ENCODE data around the gene SYF2. TPM values are rescaled to one million over a fixed set of nuclear protein-coding genes. Genes with fewer than 3 reads are reported as not detected.

The SYF2 gene
- total and polyA plus RNA-seq, 2 donors = 86.6 to 150 TPM

DNA sequence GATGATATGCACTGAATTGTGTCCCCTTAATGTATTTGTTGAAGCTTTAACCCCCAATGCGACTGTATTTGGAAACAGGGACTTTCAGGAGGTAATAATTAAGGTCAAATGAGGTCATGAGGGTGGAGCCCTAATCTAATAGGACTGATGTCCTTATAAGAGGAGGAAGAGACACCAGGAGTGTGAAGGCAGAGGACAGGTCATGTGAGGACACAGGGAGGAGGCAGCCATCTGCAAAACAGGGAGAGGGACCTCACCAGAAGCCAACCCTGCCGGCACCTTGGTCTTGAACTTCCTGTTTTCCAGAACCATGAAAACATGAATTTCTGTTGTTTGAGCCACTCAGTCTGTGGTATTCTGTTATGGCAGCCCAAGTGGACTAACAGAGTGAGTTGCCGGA, 15.3 kb downstream of the SYF2 start:
- Histone ChIP-seq H3K27me3 (ENCODE audit: control insufficient read depth in 2 of 2, insufficient read depth in 1 of 2, low read length in 1 of 2) (no peaks in the 10 kb centered on the region), H3K27ac (ENCODE audit: low read depth in 1 of 2, low read length in 1 of 2) (no peak overlapping the region), H3K9me3 (ENCODE audit: control insufficient read depth in 2 of 2, insufficient read depth in 1 of 2, low read length in 1 of 2) (no peaks in the 10 kb centered on the region), H3K4me1 (ENCODE audit: control insufficient read depth in 2 of 2, insufficient read depth in 2 of 2, low read length in 2 of 2) (no peaks in the 10 kb centered on the region), H3K36me3 (ENCODE audit: control insufficient read depth in 2 of 2, insufficient read depth in 2 of 2, low read length in 1 of 2) (peaks cover 17 to 20% of the 10 kb centered on the region in 2 donors), H3K4me3 (ENCODE audit: low read length in 2 of 2) (no peak overlapping the region)
- no peak for DNase-seq (ENCODE audit: low read depth in 6 of 9, low spot score in 9 of 9)
- 80% methylated on average over 3 of the region's 3 CpGs for WGBS

GRCh38 chr1:25216123-25216522, 16.2 kb downstream of the SYF2 start:
- H3K27me3 ChIP-seq (ENCODE audit: control insufficient read depth in 2 of 2, insufficient read depth in 1 of 2, low read length in 1 of 2) = no peaks in the 10 kb centered on the region
- DNase-seq (ENCODE audit: low read depth in 6 of 9, low spot score in 9 of 9) = no peak
- peaks cover 11 to 14% of the 10 kb centered on the region in 2 donors for H3K36me3 ChIP-seq (ENCODE audit: control insufficient read depth in 2 of 2, insufficient read depth in 2 of 2, low read length in 1 of 2)
- H3K4me1 ChIP-seq (ENCODE audit: control insufficient read depth in 2 of 2, insufficient read depth in 2 of 2, low read length in 2 of 2) = no peaks in the 10 kb centered on the region
- no peaks in the 10 kb centered on the region for H3K9me3 ChIP-seq (ENCODE audit: control insufficient read depth in 2 of 2, insufficient read depth in 1 of 2, low read length in 1 of 2)
- no peak overlapping the region for H3K27ac ChIP-seq (ENCODE audit: low read depth in 1 of 2, low read length in 1 of 2)
- H3K4me3 ChIP-seq (ENCODE audit: low read length in 2 of 2) = no peak overlapping the region
- WGBS = 13% methylated on average over 4 of the region's 4 CpGs

DNA sequence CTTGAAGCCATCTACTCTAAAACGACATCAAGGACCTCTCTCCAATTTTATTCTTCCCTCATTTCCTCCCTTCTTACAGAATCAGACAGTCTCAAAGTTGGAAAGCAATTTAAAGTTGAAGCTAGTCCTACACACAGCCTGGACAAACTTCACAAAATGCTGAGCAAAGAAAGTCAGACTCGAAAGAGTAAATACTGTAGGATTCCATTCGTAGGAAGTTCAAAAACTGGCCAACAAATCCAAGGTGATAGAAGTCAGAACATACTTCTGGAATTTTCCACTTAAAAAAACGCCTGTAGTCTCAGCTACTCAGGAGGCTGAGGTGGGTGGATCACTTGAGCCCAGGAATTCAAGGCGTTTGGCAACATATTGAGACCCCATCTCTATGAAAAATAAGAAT, 19.6 kb downstream of the SYF2 start:
- DNase-seq (ENCODE audit: low read depth in 6 of 9, low spot score in 9 of 9) = no peak
- no peak overlapping the region for H3K4me3 ChIP-seq (ENCODE audit: low read length in 2 of 2)
- no peak overlapping the region for H3K27ac ChIP-seq (ENCODE audit: low read depth in 1 of 2, low read length in 1 of 2)
- no peaks in the 10 kb centered on the region for H3K4me1 ChIP-seq (ENCODE audit: control insufficient read depth in 2 of 2, insufficient read depth in 2 of 2, low read length in 2 of 2)
- WGBS = 91% methylated on average over 5 of the region's 5 CpGs
- no peaks in the 10 kb centered on the region for H3K9me3 ChIP-seq (ENCODE audit: control insufficient read depth in 2 of 2, insufficient read depth in 1 of 2, low read length in 1 of 2)
- no peaks in the 10 kb centered on the region for H3K36me3 ChIP-seq (ENCODE audit: control insufficient read depth in 2 of 2, insufficient read depth in 2 of 2, low read length in 1 of 2)
- H3K27me3 ChIP-seq (ENCODE audit: control insufficient read depth in 2 of 2, insufficient read depth in 1 of 2, low read length in 1 of 2) = no peaks in the 10 kb centered on the region

- Histone ChIP-seq H3K4me3 (ENCODE audit: low read length in 2 of 2) (no peak overlapping the region), H3K36me3 (ENCODE audit: control insufficient read depth in 2 of 2, insufficient read depth in 2 of 2, low read length in 1 of 2) (no peaks in the 10 kb centered on the region), H3K4me1 (ENCODE audit: control insufficient read depth in 2 of 2, insufficient read depth in 2 of 2, low read length in 2 of 2) (no peaks in the 10 kb centered on the region), H3K9me3 (ENCODE audit: control insufficient read depth in 2 of 2, insufficient read depth in 1 of 2, low read length in 1 of 2) (no peaks in the 10 kb centered on the region), H3K27ac (ENCODE audit: low read depth in 1 of 2, low read length in 1 of 2) (no peak overlapping the region), H3K27me3 (ENCODE audit: control insufficient read depth in 2 of 2, insufficient read depth in 1 of 2, low read length in 1 of 2) (no peaks in the 10 kb centered on the region)
- no peak for DNase-seq (ENCODE audit: low read depth in 6 of 9, low spot score in 9 of 9)
- WGBS = 93% methylated on average over 3 of the region's 3 CpGs
Measured at GRCh38 chr1:25210728-25211127, 21.6 kb downstream of the SYF2 start.

DNA sequence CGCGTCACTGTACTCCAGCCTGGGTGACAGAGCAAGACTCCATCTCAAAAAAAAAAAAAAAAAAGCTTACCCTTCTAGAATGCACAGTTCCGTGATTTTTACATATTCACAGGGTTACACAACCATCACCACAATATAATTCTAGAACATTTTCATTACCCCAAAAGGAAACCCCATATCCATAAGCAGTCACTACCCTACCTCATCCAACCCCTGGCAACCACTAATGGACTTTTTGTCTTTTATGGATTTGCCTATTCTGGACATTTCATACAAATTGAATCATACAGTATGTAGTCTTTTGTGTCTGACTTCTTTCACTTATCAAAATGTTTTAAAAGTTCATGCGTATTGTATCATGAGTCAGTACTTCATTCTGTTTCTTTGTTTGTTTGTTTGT, 22.8 kb downstream of the SYF2 start:
- no peaks in the 10 kb centered on the region for H3K4me1 ChIP-seq (ENCODE audit: control insufficient read depth in 2 of 2, insufficient read depth in 2 of 2, low read length in 2 of 2)
- no peak overlapping the region for H3K4me3 ChIP-seq (ENCODE audit: low read length in 2 of 2)
- H3K27ac ChIP-seq (ENCODE audit: low read depth in 1 of 2, low read length in 1 of 2) = no peak overlapping the region
- H3K27me3 ChIP-seq (ENCODE audit: control insufficient read depth in 2 of 2, insufficient read depth in 1 of 2, low read length in 1 of 2) = no peaks in the 10 kb centered on the region
- no peaks in the 10 kb centered on the region for H3K9me3 ChIP-seq (ENCODE audit: control insufficient read depth in 2 of 2, insufficient read depth in 1 of 2, low read length in 1 of 2)
- no peaks in the 10 kb centered on the region for H3K36me3 ChIP-seq (ENCODE audit: control insufficient read depth in 2 of 2, insufficient read depth in 2 of 2, low read length in 1 of 2)
- WGBS = 96% methylated on average over 4 of the region's 4 CpGs
- no peak for DNase-seq (ENCODE audit: low read depth in 6 of 9, low spot score in 9 of 9)

GRCh38 chr1:25208561-25209222, 23.6 kb downstream of the SYF2 start:
- Histone ChIP-seq H3K9me3 (ENCODE audit: control insufficient read depth in 2 of 2, insufficient read depth in 1 of 2, low read length in 1 of 2) (no peaks in the 10 kb centered on the region), H3K27ac (ENCODE audit: low read depth in 1 of 2, low read length in 1 of 2) (no peak overlapping the region), H3K4me1 (ENCODE audit: control insufficient read depth in 2 of 2, insufficient read depth in 2 of 2, low read length in 2 of 2) (no peaks in the 10 kb centered on the region), H3K36me3 (ENCODE audit: control insufficient read depth in 2 of 2, insufficient read depth in 2 of 2, low read length in 1 of 2) (no peaks in the 10 kb centered on the region), H3K4me3 (ENCODE audit: low read length in 2 of 2) (no peak overlapping the region), H3K27me3 (ENCODE audit: control insufficient read depth in 2 of 2, insufficient read depth in 1 of 2, low read length in 1 of 2) (no peaks in the 10 kb centered on the region)
- 89% methylated on average over 2 of the region's 2 CpGs for WGBS
- DNase-seq (ENCODE audit: low read depth in 6 of 9, low spot score in 9 of 9) = no peak

DNA sequence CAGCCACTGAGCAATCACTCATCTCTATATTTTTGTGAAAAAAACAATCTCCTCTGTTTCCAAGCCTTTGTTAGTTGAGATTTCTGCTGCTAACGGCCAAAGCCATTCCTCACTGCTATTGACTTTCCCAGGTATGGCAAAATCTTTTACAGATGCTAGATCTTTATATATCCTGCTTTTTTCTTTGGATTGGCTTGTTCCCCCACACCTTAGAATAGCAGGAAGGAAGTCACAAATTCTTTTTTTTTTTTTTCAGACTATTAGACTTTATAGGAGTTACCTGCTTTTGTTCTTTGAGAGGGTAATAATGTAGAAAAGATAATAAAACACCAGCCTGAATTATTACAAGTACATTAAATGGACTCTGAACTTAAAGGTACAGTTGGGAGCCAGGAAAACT, 24.2 kb downstream of the SYF2 start:
- 97% methylated on average over 1 of the region's 1 CpG for WGBS
- Histone ChIP-seq H3K4me1 (ENCODE audit: control insufficient read depth in 2 of 2, insufficient read depth in 2 of 2, low read length in 2 of 2) (no peaks in the 10 kb centered on the region), H3K9me3 (ENCODE audit: control insufficient read depth in 2 of 2, insufficient read depth in 1 of 2, low read length in 1 of 2) (no peaks in the 10 kb centered on the region), H3K27me3 (ENCODE audit: control insufficient read depth in 2 of 2, insufficient read depth in 1 of 2, low read length in 1 of 2) (no peaks in the 10 kb centered on the region), H3K36me3 (ENCODE audit: control insufficient read depth in 2 of 2, insufficient read depth in 2 of 2, low read length in 1 of 2) (no peaks in the 10 kb centered on the region), H3K27ac (ENCODE audit: low read depth in 1 of 2, low read length in 1 of 2) (no peak overlapping the region), H3K4me3 (ENCODE audit: low read length in 2 of 2) (no peak overlapping the region)
- DNase-seq (ENCODE audit: low read depth in 6 of 9, low spot score in 9 of 9) = no peak

- 96% methylated on average over 5 of the region's 5 CpGs for WGBS
- H3K4me3 ChIP-seq (ENCODE audit: low read length in 2 of 2) = no peak overlapping the region
- H3K9me3 ChIP-seq (ENCODE audit: control insufficient read depth in 2 of 2, insufficient read depth in 1 of 2, low read length in 1 of 2) = no peaks in the 10 kb centered on the region
- H3K4me1 ChIP-seq (ENCODE audit: control insufficient read depth in 2 of 2, insufficient read depth in 2 of 2, low read length in 2 of 2) = no peaks in the 10 kb centered on the region
- no peaks in the 10 kb centered on the region for H3K36me3 ChIP-seq (ENCODE audit: control insufficient read depth in 2 of 2, insufficient read depth in 2 of 2, low read length in 1 of 2)
- no peak for DNase-seq (ENCODE audit: low read depth in 6 of 9, low spot score in 9 of 9)
- no peaks in the 10 kb centered on the region for H3K27me3 ChIP-seq (ENCODE audit: control insufficient read depth in 2 of 2, insufficient read depth in 1 of 2, low read length in 1 of 2)
- H3K27ac ChIP-seq (ENCODE audit: low read depth in 1 of 2, low read length in 1 of 2) = no peak overlapping the region
Measured at GRCh38 chr1:25206201-25206600, 26.1 kb downstream of the SYF2 start.

- Histone ChIP-seq H3K4me1 (ENCODE audit: control insufficient read depth in 2 of 2, insufficient read depth in 2 of 2, low read length in 2 of 2) (no peaks in the 10 kb centered on the region), H3K27ac (ENCODE audit: low read depth in 1 of 2, low read length in 1 of 2) (no peak overlapping the region), H3K36me3 (ENCODE audit: control insufficient read depth in 2 of 2, insufficient read depth in 2 of 2, low read length in 1 of 2) (no peaks in the 10 kb centered on the region), H3K4me3 (ENCODE audit: low read length in 2 of 2) (no peak overlapping the region), H3K9me3 (ENCODE audit: control insufficient read depth in 2 of 2, insufficient read depth in 1 of 2, low read length in 1 of 2) (no peaks in the 10 kb centered on the region), H3K27me3 (ENCODE audit: control insufficient read depth in 2 of 2, insufficient read depth in 1 of 2, low read length in 1 of 2) (no peaks in the 10 kb centered on the region)
- no peak for DNase-seq (ENCODE audit: low read depth in 6 of 9, low spot score in 9 of 9)
- 95% methylated on average over 5 of the region's 5 CpGs for WGBS
Measured at GRCh38 chr1:25205786-25206185, 26.5 kb downstream of the SYF2 start.

All from thymus (tissue), 11 donors.